ENCODE results near the gene AKT1.
A peak's percentile ranks its signal among the peaks of the same experiment; 100 is the strongest.

AKT1 gene

DNA sequence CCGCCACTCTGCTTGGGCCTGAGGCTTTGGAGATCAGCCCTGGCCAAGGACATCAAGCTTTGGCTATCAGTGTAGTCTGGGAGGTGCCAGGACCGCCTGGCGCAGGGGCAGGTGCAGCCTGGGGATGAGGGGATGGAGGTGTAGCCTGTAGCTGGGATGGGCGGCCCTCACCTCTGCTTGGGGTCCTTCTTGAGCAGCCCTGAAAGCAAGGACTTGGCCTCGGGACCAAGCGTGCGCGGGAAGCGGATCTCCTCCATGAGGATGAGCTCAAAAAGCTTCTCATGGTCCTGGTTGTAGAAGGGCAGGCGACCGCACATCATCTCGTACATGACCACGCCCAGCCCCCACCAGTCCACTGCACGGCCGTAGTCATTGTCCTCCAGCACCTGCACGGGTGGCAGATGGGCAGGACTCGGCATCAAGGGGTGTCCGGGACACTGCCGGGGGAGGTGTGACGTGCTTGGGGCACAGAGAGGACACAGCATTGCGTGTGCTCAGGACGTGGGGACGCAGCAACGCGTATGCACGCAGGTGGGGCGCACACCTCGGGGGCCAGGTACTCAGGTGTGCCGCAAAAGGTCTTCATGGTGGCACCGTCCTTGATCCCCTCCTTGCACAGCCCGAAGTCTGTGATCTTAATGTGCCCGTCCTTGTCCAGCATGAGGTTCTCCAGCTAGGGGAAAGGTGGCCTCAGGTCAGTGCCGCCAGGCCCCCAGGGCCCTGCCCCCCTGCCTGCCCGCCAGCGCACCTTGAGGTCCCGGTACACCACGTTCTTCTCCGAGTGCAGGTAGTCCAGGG is 22.6 kb downstream of the AKT1 start:
- DNase-seq (ENCODE audit: low read depth in 2 of 2), result no peak

DNA sequence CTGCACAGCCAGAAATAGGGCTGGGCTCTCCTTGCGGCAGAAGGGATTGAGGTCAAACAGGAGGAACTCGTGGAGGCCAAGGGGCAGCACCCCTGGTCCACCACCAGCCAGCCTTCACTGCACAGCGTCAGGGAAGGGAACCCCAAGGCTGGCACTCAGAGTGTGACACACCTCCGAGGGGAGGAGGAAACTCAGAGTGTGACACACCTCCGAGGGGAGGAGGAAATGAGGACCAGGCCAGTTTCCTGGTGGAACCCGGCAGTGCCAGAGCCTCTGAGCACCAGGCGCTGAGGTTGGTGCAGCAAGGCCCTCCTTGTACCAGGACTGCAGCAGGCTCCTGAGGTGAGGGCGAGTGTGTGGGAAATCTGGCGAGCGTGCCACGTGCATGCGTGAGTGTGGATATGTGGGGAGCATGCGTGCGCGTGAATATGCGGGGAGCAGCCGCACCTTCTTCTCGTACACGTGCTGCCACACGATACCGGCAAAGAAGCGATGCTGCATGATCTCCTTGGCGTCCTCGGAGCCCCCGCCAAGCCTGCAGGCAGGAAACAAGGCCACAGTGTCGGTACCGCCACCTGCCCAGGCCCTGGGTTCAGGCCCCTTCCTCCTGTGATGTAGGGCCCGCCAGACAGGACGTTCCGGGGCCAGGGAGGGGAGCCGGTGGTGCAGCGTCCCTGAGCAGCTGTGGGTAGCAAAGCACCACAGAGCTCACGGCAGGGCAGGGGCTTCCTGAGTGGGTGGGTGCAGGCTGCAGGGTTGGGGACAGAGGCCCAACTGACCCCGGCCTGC is 23.4 kb downstream of the AKT1 start:
- DNase-seq (ENCODE audit: low read depth in 2 of 2), result no peak

DNA sequence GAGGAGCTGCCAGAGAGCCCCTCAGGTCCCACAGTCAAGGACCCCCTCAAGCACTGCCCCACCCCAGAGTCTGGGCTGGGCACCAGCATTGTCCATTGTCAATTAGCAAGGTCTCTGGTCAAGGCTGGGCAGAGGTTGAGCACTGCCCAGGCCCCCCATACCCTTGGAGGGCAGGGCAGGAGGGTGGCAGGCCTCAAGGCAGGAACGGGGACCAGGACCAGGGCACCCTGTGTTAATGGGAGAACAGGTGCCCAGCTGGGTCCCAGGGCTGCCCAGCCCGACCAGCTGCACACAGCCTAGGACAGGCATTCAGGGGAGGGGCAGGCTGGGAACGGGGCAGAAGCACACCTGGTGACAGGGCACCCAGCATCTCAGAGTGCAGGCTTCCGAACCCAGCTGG is 24.2 kb downstream of the AKT1 start:
- DNase-seq (ENCODE audit: low read depth in 2 of 2), result no peak

DNA sequence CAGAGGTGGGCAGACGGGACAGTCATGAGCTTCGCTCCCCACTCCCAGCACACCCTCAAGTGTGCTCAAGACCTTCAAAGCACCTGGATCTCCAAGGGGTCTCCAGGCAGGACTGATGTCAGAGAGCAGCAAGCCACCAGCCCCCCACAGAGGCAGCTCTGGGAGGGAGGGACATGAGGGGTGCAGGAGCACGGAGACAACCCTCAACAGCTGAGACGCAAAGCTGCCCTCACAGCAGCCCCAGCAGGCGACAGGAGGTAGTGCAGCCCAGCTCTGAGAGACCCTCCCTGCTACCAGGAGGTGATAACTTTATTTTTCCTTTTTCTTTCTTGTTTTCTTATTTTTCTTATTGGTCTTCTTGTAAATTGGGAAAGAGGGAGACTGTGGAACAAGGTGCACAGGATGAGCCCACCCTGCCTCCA is 24.7 kb downstream of the AKT1 start:
- DNase-seq (ENCODE audit: low read depth in 2 of 2), result peak in 1 of 2 donors; percentile 23

DNA sequence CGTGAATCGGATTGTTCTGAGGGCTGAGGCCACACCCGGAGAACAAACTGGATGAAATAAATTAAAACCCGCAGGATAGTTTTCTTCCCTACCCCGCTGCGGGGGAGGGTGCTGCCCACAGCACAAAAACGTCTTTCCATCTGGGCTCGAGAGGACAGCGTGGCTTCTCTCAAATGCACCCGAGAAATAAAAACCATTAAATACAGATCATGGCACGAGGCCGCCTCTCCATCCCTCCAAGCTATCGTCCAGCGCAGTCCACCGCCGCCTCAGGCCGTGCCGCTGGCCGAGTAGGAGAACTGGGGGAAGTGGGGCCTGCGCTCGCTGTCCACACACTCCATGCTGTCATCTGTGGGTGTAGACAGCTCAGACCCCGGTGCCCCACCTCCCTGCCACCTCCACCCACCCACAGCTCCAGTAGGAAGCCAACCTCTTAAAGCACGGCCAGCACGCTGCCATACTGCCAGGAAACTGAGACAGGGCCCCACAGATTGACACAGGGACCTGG is 25.4 kb downstream of the AKT1 start:
- DNase-seq (ENCODE audit: low read depth in 2 of 2), result no peak

DNA sequence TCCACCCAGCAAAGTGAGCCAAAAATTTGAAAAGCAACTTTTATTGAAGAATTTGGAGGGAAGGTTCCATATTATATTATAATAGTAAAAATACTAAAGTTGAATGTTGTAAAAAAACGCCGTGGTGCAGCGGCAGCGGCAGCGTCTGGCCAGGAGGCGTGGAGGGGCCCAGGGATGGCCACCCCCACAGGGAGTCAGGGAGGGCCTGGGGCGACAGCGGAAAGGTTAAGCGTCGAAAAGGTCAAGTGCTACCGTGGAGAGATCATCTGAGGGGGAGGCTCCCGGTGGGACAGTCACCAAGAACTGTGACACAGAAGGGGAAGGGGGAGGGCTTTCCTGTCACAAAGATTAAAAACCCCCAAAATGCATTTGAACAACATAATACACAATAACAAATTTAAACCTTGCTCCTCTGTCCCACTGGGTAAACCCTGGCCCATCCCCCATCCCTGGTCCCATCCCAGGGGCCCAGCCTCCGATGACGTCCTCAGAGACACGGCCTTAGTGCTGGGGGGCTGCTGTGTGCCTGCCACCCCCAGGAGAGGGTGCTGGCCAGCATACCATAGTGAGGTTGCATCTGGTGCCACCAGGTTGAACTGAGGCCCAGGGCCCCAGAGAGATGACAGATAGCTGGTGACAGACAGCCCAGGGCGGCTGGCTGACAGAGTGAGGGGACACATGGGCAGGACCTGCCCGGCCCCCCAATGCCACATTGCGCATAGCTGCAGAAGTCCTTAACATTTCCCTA is 26.1 kb downstream of the AKT1 start:
- DNase-seq (ENCODE audit: low read depth in 2 of 2), result no peak

DNA sequence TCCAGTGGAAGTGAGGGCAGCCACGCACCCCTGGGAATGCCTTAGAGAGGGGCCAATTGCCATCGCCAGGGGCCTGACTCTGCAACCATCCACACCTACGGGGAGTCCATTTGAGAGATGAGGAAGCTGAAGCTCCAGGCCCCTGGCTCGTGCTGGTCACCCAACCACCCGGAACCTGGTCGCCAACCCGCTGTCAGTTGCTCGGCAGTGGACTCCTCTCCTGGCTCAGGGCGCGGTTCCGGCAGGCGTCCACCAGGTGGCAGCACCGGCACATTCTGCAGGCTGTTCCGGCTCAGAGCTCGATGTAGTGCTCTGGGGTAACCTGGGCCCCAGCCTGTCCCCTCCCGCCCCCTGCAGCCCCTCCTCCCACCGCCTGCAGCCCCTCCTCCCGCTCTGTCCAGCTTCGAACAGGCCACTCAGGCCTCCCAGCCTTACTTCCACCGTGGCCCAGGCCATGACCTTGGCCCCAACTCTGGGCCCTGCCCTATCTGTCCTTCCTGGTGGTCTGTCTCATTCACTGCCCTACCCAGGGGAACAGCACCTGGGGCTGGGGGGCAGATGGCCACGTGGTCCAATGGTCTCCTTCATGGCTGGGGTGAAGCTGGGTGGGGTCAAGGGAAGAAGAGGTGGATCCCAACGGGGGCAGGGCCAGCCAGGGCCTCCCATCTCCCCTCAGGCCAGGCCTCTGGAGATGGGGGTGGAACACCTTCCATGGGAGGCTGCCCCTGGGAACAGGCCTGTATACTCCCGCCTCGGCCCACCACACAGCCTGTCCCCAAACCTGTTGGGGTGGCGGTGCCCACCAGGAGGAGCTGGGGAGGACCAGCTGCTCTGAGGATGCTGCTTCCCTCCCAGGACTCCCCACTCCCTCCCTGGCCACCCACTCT is 26.9 kb downstream of the AKT1 start:
- peak; percentile 82 to 96 for DNase-seq (ENCODE audit: low read depth in 2 of 2)

DNA sequence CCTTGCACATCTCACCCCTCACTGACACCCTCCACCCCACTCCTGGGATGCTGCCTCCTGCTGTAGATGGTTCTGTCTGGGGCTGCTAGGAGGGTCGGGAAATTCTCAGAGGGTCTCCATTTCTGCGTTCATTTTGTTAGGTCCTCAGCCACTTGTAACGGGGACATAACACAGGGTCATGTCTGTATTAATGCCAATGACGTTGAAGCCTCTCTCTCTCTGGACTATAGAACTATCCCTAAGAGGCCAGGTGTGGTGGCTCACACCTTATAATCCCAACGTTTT is 28.0 kb downstream of the AKT1 start:
- DNase-seq (ENCODE audit: low read depth in 2 of 2), result no peak

DNA sequence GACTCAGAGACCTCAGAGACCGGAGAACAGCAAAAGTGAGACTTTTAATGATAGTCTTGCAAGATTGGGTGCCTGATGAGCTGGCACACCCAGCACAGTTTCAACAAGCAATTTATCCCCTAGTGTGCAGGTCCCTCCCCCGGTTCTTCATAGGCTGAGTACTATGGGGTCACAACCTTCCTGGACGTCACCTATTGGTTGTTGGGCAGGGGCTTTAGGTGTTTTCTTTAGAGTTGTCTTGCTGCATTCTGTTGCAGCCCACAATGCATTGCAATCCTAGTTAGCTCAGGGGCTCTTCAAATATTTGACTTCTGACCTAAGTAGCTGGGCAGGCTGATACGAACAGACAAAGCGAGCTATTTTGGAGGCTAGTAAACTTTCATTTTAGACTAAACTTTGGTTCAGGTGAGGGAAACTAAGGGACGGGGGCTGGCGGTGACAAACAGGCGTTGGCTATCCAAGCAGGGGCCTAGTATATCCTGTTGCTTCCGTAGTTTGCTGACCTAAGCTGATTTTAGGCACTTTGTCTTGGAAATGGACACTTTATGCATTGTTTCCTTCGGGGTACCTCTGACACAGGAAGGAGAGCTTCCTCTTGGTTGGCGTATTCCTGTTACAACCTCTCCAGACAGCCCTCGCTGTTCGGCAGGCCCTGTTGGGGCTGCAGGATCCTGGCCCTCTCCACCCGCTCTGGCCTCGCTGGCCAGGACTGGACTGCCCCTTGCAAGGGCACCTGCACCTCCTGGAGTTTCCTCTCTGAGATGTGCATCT is 28.5 kb downstream of the AKT1 start:
- DNase-seq (ENCODE audit: low read depth in 2 of 2), result no peak

DNA sequence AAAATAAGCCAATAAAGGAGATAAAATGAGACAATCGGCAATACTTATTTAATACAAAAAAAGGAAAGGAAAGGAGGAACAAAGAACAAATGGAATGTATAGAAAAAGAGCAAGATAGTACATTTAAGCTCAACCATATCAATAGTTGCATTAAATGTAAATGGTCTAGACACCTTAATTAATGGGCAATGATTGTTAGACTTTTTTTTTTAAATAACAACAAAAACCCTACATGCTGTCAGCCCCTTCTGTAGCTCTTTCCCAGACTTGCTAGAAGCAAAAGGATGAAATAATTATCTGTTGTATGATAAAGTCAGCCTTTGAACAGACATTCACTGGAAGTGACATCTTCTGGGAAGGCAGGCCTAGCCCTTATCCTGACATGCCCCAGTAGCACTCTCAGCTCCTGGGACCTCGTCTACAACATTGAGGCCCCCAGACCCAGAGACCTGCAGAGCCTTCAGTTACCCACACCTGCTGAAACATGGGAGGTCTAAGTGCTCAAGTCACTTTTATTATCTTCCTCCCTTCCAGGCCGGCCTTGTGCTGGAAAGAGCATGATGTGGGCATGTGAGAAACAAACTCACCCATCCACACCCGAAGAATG is 29.2 kb downstream of the AKT1 start:
- DNase-seq (ENCODE audit: low read depth in 2 of 2), result no peak

DNA sequence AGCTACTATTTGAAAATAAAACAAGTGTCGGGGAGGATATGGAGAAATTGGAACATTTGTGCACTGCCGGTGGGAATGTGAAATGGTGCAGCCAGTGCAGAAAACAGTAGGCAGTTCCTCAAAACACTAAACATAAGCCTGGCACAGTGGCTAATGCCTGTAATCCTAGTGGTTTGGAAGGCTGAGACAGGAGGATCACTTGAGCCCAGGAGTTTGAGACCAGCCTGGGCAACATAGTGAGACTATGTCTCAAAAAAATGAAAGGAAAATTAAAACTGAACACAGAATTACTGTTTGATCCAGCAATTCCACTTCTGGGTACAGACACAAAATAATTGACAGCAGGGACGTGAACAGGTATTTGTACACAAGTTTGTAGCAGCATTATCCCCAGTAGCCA is 30.0 kb downstream of the AKT1 start:
- no peak for DNase-seq (ENCODE audit: low read depth in 2 of 2)

DNA sequence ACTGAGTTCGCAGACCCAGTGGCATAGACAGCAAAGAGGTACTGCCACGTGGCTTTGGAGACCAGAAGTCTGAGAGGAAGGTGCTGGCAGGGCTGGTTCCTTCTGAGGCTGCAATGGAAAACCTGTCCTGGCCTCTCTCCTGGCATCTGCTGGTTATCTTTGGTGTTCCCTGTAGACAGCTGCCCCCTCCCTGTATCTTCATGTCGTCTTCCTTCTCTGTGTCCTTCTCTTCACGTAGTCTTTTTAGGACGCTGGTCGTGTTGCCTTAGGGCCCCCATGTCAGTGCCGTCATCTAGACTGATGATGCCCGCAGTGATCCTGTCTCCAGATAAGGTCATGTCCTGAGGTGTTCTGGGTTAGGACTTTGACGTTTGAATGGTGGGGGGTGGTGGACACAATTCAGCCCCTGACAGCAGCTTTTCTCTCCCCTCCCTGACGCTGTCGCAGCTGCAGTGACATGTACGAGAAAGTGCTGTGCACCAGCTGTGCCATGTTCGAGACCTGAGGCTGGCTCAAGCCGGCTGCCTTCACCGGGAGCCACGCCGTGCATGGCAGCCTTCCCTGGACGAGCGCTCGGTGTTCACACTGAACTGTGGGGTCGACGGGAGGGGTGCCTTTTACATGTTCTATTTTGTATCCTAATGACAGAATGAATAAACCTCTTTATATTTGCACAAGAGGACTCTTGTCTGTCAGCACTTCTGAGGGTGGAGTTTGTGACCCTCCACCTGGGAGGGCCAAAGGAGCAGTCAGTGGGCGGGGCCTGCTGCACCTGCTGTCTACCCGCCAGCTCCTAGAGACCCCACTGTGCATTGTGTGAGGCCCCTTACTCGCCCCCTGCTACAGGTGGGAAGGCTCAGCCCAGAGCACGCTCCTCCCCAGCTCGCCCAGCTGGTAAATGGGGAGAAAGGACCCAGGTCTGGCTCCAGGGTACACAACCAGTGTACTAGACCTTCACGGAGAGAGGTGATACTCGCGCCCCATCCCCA is 36.3 kb downstream of the AKT1 start:
- DNase-seq (ENCODE audit: low read depth in 2 of 2), result no peak

DNA sequence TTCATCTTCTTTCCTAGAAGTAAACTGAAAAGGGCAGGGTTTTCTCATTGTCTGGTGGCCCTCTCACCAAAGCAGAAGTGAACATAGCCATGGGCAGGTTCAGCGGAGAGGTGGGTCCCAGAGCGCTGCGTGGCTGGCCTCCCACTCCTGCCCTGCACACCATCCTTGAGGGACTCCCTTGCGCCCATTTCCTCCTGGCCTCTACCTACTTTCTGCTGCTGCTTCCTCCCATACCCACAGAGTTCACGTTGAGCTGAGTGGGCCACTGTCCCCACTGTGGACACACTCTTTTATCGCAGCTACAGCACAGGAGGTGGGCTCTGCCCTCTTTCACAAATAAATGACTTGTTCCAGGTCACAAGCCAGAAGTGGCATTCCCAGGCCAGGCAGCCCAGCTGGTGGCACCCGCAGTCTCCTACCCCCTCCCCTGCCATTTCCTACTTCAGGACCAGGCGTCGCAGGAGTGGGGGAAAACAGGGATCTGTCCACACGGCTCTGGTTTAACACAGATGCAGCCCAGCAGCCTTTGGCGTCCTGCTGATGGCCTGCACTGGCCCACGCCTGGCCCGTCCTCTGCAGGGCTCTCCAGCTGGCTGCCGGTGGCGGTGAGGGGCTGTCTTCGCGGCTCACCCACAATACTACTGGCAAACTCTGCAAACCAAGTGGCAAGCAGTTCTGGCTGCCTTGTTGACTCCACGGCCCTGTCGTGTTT is 37.7 kb downstream of the AKT1 start:
- DNase-seq (ENCODE audit: low read depth in 2 of 2), result no peak

DNA sequence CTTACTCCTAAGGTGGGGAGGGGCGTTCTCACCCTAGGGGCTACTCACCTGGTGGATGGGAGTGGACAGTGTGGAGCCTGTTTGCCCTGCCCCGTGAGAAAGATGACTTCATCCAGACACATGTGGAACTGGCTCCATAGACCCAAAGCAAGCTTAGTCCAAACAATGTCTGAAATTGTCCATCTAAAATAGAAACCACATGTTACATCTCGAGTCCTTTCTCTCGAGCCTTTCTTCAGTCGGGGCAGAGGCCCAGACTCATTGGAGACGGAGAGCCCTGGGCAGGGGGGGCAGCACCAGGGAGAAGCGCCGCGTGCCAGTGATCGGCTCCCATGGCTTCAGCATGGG is 38.3 kb downstream of the AKT1 start:
- no peak for DNase-seq (ENCODE audit: low read depth in 2 of 2)

DNA sequence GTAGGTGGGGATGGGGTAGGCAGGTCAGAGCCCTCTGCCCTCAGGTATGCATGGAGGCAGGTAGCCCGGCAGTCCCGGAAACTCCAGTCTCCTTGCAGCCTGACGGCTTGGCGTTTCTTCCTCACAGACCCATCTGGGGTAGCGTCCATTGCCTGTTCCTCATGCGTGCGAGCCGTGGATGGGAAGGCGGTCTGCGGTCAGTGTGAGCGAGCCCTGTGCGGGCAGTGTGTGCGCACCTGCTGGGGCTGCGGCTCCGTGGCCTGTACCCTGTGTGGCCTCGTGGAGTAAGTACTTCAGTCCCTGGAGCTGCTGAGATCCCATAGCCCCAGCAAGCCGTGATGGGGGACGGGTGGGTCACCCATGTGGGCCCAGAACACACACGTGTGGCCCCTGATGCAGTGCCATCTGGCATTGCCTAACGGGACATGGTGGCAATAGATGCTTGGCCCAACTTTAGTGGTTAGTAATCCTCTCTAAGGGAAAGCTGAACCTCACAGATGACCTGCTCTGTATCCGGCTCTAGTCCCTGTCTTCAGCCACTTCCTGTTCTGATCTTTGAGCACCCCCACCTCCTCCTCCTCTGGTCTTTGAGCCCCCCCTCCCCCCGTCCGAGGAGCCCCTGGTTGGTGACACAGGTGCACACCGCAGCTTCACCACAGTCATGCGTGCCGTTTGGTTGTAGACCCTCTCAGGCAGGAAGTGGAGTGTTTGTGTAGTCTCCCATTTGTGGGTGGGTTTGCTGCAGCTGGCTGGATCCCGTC is 38.9 kb downstream of the AKT1 start:
- DNase-seq (ENCODE audit: low read depth in 2 of 2), result no peak

DNA sequence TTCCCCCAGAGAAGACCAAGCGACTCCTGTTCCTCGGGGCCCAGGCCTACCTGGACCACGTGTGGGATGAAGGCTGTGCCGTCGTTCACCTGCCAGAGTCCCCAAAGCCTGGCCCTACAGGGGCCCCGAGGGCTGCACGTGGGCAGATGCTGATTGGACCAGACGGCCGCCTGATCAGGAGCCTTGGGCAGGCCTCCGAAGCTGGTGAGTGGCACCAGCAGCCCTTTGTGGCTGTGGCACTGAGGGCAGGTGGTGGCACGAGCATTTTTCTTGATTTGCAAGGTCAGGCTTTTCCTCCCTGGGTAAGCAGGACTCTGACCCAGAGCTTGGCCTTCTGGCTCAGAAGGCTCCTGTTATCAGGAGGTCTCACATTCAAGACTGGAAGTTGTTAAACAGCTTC is 39.9 kb downstream of the AKT1 start:
- DNase-seq (ENCODE audit: low read depth in 2 of 2), result no peak

DNA sequence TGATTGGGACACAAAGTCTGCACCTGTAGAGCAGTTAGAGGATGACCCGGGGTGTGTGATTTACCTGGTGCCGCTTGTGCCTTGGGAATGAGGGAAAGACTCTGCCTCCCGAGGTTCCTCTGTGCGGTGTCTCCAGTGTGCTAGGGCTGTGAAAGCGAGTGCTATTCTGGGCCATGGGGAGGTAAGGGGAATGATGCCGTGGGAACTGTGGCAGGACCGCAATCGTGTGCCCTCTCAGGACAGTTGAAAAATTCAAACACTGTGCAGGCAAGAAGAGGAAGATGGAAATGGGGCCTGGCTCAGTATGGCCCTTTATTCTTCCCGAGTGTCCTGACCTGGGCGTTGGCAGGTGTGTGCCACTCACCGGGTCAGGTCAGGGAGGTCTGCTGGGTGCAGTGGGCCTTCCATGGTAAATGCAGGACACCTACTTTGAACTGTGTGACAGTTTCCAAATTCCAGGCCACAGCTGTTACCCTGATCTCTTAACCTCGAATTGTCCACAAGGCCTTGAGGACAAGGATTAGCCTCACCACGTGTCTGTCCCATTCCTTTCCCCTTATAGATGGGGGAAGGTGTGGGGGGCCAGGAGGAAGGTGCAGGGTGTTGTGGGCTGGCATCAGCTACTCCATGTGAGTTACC is 41.2 kb downstream of the AKT1 start:
- DNase-seq (ENCODE audit: low read depth in 2 of 2), result no peak

Measured in stimulated activated CD4-positive, alpha-beta T cell treated with anti-CD3 and anti-CD28 coated beads, Interleukin-4, amount 100 ng/mL, for 48 hours (primary cell).